GM18861 (cell line): ENCODE results near the gene ACBD3.

ENCODE experiments used
- ATAC-seq: cut with Tn5 transposase; IDR thresholded peaks from one replicate; pipeline ENCODE4 v1.9.1; 2021; ENCODE audit not compliant: unreplicated experiment

ACBD3 gene

GRCh38 chr1:226116673-226117072, 69.9 kb downstream of the ACBD3 start:
- ATAC-seq, result no peak

GRCh38 chr1:226112626-226113025, 73.9 kb downstream of the ACBD3 start:
- ATAC-seq, result no peak

- ATAC-seq, result no peak
Observed at GRCh38 chr1:226111883-226112261, 74.7 kb downstream of the ACBD3 start.

DNA sequence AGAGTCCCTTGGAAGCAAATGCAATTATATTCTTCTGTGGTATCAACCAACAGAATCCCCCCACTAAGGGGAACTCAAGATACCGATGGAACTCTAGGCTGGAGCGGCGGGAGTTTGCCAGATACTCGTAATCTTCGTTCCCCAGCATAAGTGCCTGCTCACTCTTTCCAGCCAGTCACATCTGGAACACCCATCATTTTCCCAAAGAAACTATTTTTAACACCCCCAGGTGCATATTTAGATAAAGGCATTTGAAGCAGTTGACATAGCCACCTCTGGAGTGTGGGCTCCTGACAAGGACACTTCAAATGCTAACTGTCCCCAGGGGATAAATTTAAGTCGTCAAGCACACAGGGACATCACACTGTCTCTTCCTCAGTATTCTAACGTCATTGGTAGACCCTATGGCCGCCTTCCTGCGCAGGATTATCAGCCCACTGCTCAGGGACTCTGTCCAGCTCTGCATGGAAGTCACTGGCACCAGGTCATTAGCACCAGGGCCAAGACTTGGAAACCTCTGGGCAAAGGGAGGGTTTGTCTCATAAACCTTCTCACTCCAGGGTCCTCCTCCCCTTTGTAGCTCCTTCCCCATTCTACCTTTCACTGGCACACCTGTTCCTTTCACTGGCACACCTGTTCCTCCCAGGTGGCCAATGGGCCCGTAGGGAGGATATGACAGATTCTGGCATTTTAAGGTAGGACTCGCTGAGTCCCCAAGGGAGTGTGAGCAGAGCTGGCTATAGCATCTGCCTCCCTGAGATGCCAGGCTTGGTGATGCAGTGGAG, 75.3 kb downstream of the ACBD3 start:
- ATAC-seq, result no peak

DNA sequence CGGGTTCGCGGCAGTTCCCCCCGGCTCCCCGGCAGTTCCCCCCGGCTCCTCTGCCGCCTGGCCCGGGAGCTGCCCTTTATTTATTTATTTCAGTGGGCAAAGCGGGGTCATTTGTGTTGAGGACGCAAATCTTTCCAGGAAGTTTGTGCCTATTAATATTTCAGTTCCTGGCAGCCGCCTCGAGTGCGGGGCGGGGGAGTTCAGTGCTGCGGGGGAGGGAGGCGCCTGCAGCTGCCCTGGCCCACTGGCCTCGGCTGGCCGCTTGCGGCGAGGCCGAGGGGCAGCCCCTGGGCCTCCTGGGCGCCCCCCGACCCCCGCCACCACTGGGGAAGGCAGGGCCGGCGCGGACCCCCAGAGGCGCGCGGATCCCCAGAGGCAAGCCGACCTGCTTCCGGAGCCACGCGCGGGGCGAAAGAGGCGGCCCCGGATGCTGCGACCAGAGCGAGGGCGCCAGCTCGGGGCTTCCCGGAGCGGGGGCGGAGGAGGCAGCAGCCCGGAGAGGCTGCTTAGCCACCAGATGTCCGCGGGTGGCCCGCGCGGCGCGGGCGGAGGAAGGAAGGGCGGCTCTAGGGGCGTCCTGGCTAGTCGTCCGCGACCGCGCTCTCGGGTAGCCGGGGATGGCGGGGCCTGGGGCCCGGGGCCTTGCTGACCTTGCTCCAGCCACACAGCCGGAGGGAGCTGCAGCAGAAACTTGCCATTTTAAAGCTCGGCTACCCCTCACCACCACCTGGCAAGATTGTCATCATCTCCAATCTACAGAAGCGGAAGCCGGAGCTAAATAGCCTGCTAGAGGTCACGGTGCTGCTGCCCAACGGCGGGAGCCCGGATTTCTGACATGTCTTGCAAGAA, 76.1 kb downstream of the ACBD3 start:
- peak; percentile 62 for ATAC-seq

- ATAC-seq, result peak; percentile 52
Observed at GRCh38 chr1:226109829-226110248, 76.7 kb downstream of the ACBD3 start.

DNA sequence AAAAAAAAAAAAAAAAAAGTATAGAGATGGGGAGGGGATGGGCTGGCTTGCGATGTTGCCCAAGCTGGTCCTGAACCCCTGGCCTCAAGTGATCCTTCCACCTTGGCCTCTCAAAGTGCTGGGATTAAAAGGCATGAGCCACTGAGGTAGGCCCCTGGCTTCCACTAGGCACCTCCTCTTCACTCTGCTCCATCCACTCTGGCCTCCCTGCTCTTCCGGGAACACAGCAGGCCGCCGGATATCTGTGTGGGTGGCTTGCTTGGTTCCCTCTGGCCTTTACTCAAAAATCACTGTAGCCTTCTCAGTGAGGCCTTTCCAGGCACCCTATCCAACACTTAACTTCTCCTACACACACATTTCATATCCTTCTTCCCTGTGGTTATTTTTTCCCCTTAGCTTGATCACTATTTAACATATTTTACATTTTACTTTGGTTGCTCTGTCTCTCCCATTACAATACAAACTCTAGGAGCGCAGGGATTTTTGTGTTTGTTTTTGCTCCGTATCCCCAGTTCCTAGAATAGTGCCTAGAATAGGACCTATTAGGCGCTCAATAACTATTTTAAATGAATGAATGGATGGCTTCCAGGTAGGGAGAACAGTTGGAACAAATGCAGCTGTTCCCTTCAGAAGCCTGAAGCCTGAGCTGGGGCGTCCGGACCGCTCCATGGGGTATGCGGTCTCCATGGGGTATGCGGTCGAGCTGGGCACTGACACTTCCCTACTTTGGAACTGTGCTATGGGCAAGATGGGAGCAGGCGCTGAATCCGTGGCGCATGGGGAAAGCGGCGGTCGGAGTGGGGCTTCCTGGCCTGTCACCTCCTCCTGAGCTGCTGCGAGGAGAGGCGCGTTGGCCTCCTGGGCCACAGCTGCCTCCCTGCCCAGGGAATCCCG, 77.4 kb downstream of the ACBD3 start:
- no peak for ATAC-seq

DNA sequence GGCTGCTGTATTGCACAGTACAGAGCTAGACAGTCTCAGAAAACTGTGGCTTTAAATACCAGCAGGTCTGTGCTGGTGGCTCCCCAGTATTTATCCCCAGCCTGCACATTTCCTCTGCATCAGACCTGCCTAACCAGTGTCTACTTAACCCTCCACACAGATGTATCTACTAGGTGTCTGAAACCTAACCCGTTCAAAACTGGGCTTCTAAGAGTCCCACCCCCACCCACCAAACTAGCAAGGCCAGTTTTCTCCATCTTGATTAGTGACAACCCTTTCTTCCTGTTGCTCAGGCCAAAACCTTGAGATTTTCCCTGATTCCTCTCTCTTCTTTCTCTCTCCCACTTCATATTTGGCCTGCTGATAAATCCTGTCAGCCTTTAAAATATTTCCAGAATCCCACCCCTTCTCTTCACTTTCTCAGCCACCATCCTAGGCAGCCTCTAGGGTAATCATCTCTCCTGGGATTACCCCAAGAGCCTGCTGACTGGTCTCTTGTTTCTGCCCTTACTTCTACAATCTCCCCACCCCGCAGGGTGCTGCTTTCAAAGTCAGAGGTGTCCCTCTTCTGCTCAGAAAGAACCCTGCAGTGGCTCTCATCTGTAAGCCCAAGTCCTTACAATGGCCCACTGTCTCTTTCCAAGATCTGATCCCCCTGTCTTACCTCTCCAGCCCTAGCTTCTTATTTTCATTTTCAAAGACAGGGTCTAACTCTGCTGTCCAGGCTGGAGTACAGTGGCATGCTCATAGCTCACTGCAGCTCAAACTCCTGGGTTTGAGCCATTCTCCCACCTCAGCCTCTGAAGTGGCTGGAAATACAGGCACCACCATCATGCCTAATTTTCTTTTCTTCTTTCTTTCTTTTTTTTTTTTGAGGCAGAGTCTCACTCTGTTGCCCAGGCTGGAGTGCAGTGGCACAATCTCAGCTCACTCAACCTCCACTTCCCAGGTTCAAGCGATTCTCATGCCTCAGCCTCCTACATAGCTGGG, 78.8 kb downstream of the ACBD3 start:
- no peak for ATAC-seq

DNA sequence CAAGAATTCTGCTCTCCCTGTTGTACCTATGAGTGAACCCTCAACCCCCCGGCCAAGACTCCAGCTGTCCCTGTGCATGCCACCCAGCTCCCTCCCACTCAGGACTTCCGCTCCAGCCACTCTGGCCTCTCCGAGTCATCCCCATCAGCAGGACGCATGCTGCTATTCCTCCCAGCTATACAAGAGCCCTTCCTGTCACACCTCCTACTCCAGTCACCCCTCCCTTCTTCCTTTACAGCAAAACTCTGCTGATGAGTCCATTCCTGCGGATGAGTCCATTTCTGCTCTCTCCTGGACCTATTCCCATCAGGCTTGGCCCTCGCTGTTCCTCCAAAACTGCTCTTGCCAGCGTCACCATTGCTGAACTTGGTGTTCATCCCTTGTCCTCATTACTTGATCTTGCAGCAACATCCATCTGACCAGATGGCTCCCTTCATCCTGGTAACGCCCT, 81.8 kb downstream of the ACBD3 start:
- no peak for ATAC-seq

DNA sequence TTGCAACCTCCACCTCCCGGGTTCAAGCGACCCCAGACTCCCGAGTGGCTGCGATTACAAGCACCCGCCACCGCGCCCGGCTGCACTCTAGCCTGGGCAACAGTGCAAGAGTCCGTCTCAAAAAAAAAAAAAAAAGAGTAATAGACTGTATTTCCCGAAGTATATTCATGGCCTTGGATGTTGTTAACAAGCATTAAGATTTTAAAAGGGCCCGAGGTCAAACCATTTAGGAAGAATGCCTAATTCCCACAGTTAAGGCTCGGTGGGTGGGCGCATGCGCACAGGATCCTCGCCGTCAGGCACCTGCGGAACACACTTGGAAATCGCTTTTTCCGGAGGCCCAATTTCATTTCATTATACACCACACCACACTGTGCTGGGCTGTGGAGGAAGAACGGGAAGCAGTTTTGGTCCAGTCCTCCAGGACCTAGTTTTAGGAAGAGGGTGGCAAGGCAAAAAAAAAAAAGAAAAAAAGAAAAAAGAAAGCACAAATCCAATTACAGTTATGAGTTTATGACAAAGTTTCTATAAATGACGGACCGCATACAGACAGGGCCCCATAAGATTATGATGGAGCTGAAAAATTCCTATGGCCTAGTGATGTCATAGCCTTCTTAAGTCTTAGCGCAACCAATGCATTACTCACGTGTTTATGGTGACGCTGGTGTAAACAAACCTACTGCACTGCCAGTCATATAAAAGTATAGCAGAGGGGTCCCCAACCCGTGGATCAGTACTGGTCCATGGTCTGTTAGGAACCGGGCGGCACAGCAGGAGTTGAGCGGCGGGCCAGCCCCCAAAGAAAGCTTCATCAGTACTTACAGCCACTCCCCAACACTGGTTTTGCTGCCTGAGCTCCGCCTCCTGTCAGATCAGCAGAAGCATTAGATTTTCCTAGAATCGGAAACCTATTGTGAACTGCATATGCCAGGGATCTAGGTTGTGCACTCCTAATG, 85.8 kb downstream of the ACBD3 start:
- no peak for ATAC-seq

- ATAC-seq, result no peak
Observed at GRCh38 chr1:226098870-226099835, 87.4 kb downstream of the ACBD3 start.

GRCh38 chr1:226097866-226098625, 88.5 kb downstream of the ACBD3 start:
- ATAC-seq, result no peak

- no peak for ATAC-seq
Observed at GRCh38 chr1:226095286-226095685, 91.3 kb downstream of the ACBD3 start.
